Muscle of back (tissue), 11 donors: ENCODE data around the gene ING5. TPM values are rescaled to one million over a fixed set of nuclear protein-coding genes. Genes with fewer than 3 reads are reported as not detected.
"Not testable (repeated sequence)": the region's sequence is repeated elsewhere in the genome, so short reads cannot be mapped to it uniquely, and the experiment has no call there.

ENCODE experiments used
- DNase-seq, 3 donors: peaks; one replicate each; pipeline versions ENCODE4 v3.0.0 to v3.0.0-alpha.2; 2013
- polyA plus RNA-seq, 10 donors: library from polyadenylated mRNA; unstranded; fragments of 120-200 nt; gene quantifications; one replicate each; pipeline ENCODE4 v1.2.1, GENCODE V29; 2013; ENCODE audit not compliant: insufficient read length in 10 of 10

The ING5 gene
- polyA plus RNA-seq, 10 donors = 15.9 to 31.1 (median 21.5) TPM

- DNase-seq = no peak
Measured at GRCh38 chr2:241755166-241755565, 53.3 kb downstream of the ING5 start.

- no peak for DNase-seq
Measured at GRCh38 chr2:241755777-241756176, 53.9 kb downstream of the ING5 start.

GRCh38 chr2:241759067-241759807 lies 57.4 kb downstream of the ING5 start:
- no peak for DNase-seq

- not testable (repeated sequence) for DNase-seq
Measured at GRCh38 chr2:241759893-241760292, 58.1 kb downstream of the ING5 start.

- no peak for DNase-seq
Measured at GRCh38 chr2:241760301-241760771, 58.5 kb downstream of the ING5 start.

GRCh38 chr2:241762321-241762932 lies 60.6 kb downstream of the ING5 start:
- DNase-seq = no peak

GRCh38 chr2:241762933-241763369 lies 61.1 kb downstream of the ING5 start:
- DNase-seq = no peak

GRCh38 chr2:241763551-241764274 lies 61.9 kb downstream of the ING5 start:
- no peak for DNase-seq

GRCh38 chr2:241764275-241765241 lies 62.7 kb downstream of the ING5 start:
- no peak for DNase-seq

- no peak for DNase-seq
Measured at GRCh38 chr2:241767464-241768250, 65.8 kb downstream of the ING5 start.

GRCh38 chr2:241768251-241768711 lies 66.4 kb downstream of the ING5 start:
- no peak for DNase-seq

- DNase-seq = no peak
Measured at GRCh38 chr2:241768850-241769249, 67.0 kb downstream of the ING5 start.

- DNase-seq = no peak
Measured at GRCh38 chr2:241769819-241770184, 68.0 kb downstream of the ING5 start.

GRCh38 chr2:241770185-241770935 lies 68.5 kb downstream of the ING5 start:
- DNase-seq = no peak

- DNase-seq = no peak
Measured at GRCh38 chr2:241770936-241771285, 69.1 kb downstream of the ING5 start.

GRCh38 chr2:241771286-241772062 lies 69.6 kb downstream of the ING5 start:
- DNase-seq = peak; percentile 23 to 82 (median 71)

- no peak for DNase-seq
Measured at GRCh38 chr2:241772063-241772499, 70.2 kb downstream of the ING5 start.

- DNase-seq = no peak
Measured at GRCh38 chr2:241773511-241774418, 71.9 kb downstream of the ING5 start.
